Endothelial cell of umbilical vein (primary cell): ENCODE results near the gene BRD3. TPM values are rescaled to one million over a fixed set of nuclear protein-coding genes. Genes with fewer than 3 reads are reported as not detected.

Experiments used
- BruUV-seq: library from RNA; stranded (reverse); fragments of 400-500 nt; replicated peaks from 2 replicates; lab custom pipeline; 2021; lab: Mats Ljungman, UMichigan
- CTCF ChIA-PET: fragments of 300-600, 350-600 bp; sonication (Branson Sonifier 250); formaldehyde crosslinking; loops from one replicate; lab custom pipeline; 2021; ENCODE audit warnings: antibody characterized with exemption, inconsistent platforms; lab: Charles Lee
- POLR2A ChIA-PET: fragments of 300-600, 350-600 bp; sonication (Branson Sonifier 250); formaldehyde crosslinking; loops from one replicate; lab custom pipeline; 2021; ENCODE audit warnings: antibody characterized with exemption, inconsistent platforms; lab: Charles Lee
- DNase-seq: peaks from one replicate; pipeline ENCODE4 v3.0.0-alpha.2; 2011; ENCODE audit warnings: low read depth, low spot score
- FAIRE-seq: peaks from 2 replicates; lab custom pipeline; 2011; peaks lifted over from hg19 to GRCh38; lab: Jason Lieb, UNC
- H2AFZ ChIP-seq: 2 replicates; pipeline ENCODE4 v1.6.0; 2012; ENCODE audit warnings: low read depth, low read length, control low read depth, inconsistent platforms
- H3K27ac ChIP-seq: 2 replicates; pipeline ENCODE4 v1.5.1; 2011; ENCODE audit warnings: low read depth, mild to moderate bottlenecking, control low read depth, low read length, moderate library complexity; ENCODE audit not compliant: insufficient read depth
- H3K27me3 ChIP-seq, 2 experiments: 2 replicates each; pipeline versions ENCODE4 v1.6.0 to v1.6.1; 2011; ENCODE audit warnings: low read length in 2 of 2, mixed read lengths in 1 of 2; ENCODE audit not compliant: control insufficient read depth in 2 of 2, insufficient read depth in 2 of 2
- H3K36me3 ChIP-seq, 2 experiments: 2 replicates in 1 of 2; 3 replicates in 1 of 2; pipeline ENCODE4 v1.5.1; 2011; ENCODE audit warnings: low read length in 2 of 2, mild to moderate bottlenecking in 1 of 2, moderate library complexity in 1 of 2; ENCODE audit not compliant: control insufficient read depth in 2 of 2, insufficient read depth in 2 of 2; ENCODE audit errors: extremely low read depth in 1 of 2
- H3K4me1 ChIP-seq: 3 replicates; pipeline ENCODE4 v1.5.1; 2011; ENCODE audit warnings: mild to moderate bottlenecking, low read length; ENCODE audit not compliant: control insufficient read depth, insufficient read depth; ENCODE audit errors: extremely low read depth
- H3K4me2 ChIP-seq: 2 replicates; pipeline ENCODE4 v1.6.1; 2011; ENCODE audit warnings: low read length, control low read depth, mixed read lengths; ENCODE audit not compliant: insufficient read depth
- H3K4me3 ChIP-seq, 3 experiments: fragments of 200-600 bp in 1 of 3; sonication (generic), shearing (Covaris generic) in 1 of 3; replicated peaks in 1 of 3; 2 replicates each; pipeline ENCODE4 v1.5.1; 2011 to 2016; ENCODE audit warnings: control low read depth in 3 of 3, low read length in 3 of 3, mild to moderate bottlenecking in 2 of 3, inconsistent platforms in 1 of 3, low read depth in 1 of 3, moderate library complexity in 1 of 3; ENCODE audit not compliant: insufficient read depth in 1 of 3
- H3K79me2 ChIP-seq: 2 replicates; pipeline ENCODE4 v1.6.0; 2012; ENCODE audit warnings: low read length, inconsistent platforms; ENCODE audit not compliant: control insufficient read depth, insufficient read depth
- H3K9ac ChIP-seq: replicated peaks from 2 replicates; pipeline ENCODE3; 2011; ENCODE audit warnings: low read length, control low read depth; ENCODE audit not compliant: insufficient read depth; ENCODE audit errors: extremely low read depth
- H3K9me1 ChIP-seq: replicated peaks from 3 replicates; pipeline ENCODE4 v1.6.0; 2011; ENCODE audit warnings: mild to moderate bottlenecking, low read length; ENCODE audit not compliant: control insufficient read depth, insufficient read depth; ENCODE audit errors: extremely low read depth
- H3K9me3 ChIP-seq: replicated peaks from 2 replicates; pipeline ENCODE4 v1.5.1; 2012; ENCODE audit warnings: low read length, inconsistent platforms; ENCODE audit not compliant: control insufficient read depth, insufficient read depth
- H4K20me1 ChIP-seq: replicated peaks from 2 replicates; pipeline ENCODE3; 2011; ENCODE audit warnings: mild to moderate bottlenecking, low read length; ENCODE audit not compliant: control insufficient read depth, insufficient read depth; ENCODE audit errors: extremely low read depth
- CTCF ChIP-seq, 2 donors: IDR thresholded peaks; 1 replicate in 1 of 2; 2 replicates in 1 of 2; pipeline ENCODE4 v1.5.1; 2011; ENCODE audit warnings: low read length in 2 of 2, mild to moderate bottlenecking in 2 of 2, moderate library complexity in 2 of 2, control low read depth in 1 of 2, inconsistent platforms in 1 of 2, low read depth in 1 of 2; ENCODE audit not compliant: insufficient read depth in 1 of 2; ENCODE audit errors: extremely low read depth in 1 of 2
- FOS ChIP-seq: IDR thresholded peaks from 2 replicates; pipeline ENCODE4 v1.6.1; 2011; ENCODE audit warnings: mild to moderate bottlenecking, low read length, moderate library complexity, borderline replicate concordance; ENCODE audit not compliant: insufficient read depth
- GATA2 ChIP-seq: IDR thresholded peaks from 2 replicates; pipeline ENCODE4 v1.7.0; 2011; ENCODE audit warnings: low read depth, mild to moderate bottlenecking, moderate library complexity, mixed read lengths, low read length; ENCODE audit not compliant: insufficient read length, insufficient read depth
- JUN ChIP-seq: IDR thresholded peaks from 2 replicates; pipeline ENCODE4 v1.6.1; 2011; ENCODE audit warnings: borderline replicate concordance, low read depth; ENCODE audit not compliant: insufficient read length, insufficient read depth
- POLR2A ChIP-seq: IDR thresholded peaks from 2 replicates; pipeline ENCODE4 v1.6.1; 2012; ENCODE audit warnings: low read depth, mild to moderate bottlenecking, control low read depth, low read length
- dilution Hi-C: fragments of 300-500 bp; cut with MboI; formaldehyde crosslinking; loops from one replicate; pipeline ENCODE4 v1.15.0; 2019; ENCODE audit warnings: low sequenced_read_pairs; ENCODE audit not compliant: extremely low pct_ligation_motif_present
- intact Hi-C: fragments of 100-400 bp; cut with micrococcal nuclease; formaldehyde crosslinking; loops from one replicate; pipeline ENCODE4 v1.10.0; 2022
- polyA plus RNA-seq, 4 experiments: library from polyadenylated mRNA; depleted of rRNA in 3 of 4; stranded (reverse) in 3 of 4; unstranded in 1 of 4; fragments of >200 nt; gene quantifications; 2 replicates each; pipeline versions ENCODE4 v1.2.1 to v1.2.3, GENCODE V29; 2011 to 2012; ENCODE audit warnings: missing spikeins in 1 of 4
- total RNA-seq: library from RNA; stranded (reverse); gene quantifications from 2 replicates; pipeline ENCODE4 v1.2.3, GENCODE V29; 2021
- TF ChIP-seq, protein P1 (sequence below): IDR thresholded peaks from 2 replicates; pipeline ENCODE4 v1.6.1; 2011; ENCODE audit not compliant: insufficient read depth, insufficient read length

Gene BRD3
- total and polyA plus RNA-seq, 2 donors (not counting 3 experiments of a cell fraction or from before 2014, with no cell fraction given), result 10.5 to 47.1 TPM

- BruUV-seq, result no TSS peak
- intact Hi-C loops, result no loop called here
- ChIA-PET CTCF (interaction anchor here (1.0 to 5.5 kb wide), 2 partner anchors 102 to 215 kb away, joined by 4 to 232 read pairs; no protein-coding TSS in a partner anchor), POLR2A (no interaction called here)
- H3K4me2 ChIP-seq, result no peak overlapping the region
- no peak overlapping the region for H3K27ac ChIP-seq
- H3K9me3 ChIP-seq, result no peaks in the 10 kb centered on the region
- H3K4me1 ChIP-seq, result peaks cover 7% of the 10 kb centered on the region
- no peak overlapping the region for H2AFZ ChIP-seq
- no peak overlapping the region for H3K9ac ChIP-seq
- H3K36me3 ChIP-seq, result no peaks in the 10 kb centered on the region
- no peaks in the 10 kb centered on the region for H3K9me1 ChIP-seq
- H3K27me3 ChIP-seq, result no peaks in the 10 kb centered on the region
- TF ChIP-seq CTCF (IDR thresholded peaks at IDR 0.05; ENCODE audit: extremely low read depth in 1 of 2, insufficient read depth in 1 of 2, low read depth in 1 of 2, low read length in 2 of 2) (no peak), GATA2 (no peak), POLR2A (no peak), FOS (no peak), JUN (no peak)
- TF ChIP-seq, protein P1, sequence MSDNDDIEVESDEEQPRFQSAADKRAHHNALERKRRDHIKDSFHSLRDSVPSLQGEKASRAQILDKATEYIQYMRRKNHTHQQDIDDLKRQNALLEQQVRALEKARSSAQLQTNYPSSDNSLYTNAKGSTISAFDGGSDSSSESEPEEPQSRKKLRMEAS, result no peak
- no peak for DNase-seq
- H4K20me1 ChIP-seq, result no peaks in the 10 kb centered on the region
- FAIRE-seq, result no peak
- dilution Hi-C loops, result no loop called here
- no peaks in the 10 kb centered on the region for H3K79me2 ChIP-seq
- H3K4me3 ChIP-seq, result no peak overlapping the region
Measured at GRCh38 chr9:133997584-133997983, 70.2 kb downstream of the BRD3 start.
